HEK293 (cell line): Measurements from ENCODE around the gene PRCC.

Source experiments
- CTCF ChIA-PET: fragments of 350-600 bp; formaldehyde crosslinking; extraction: SDS; loops from one replicate; lab custom pipeline; 2021; ENCODE audit warnings: antibody characterized with exemption; lab: Yijun Ruan, JAX
- POLR2A ChIA-PET: fragments of 300-600 bp; formaldehyde crosslinking; extraction: SDS; loops from one replicate; lab custom pipeline; 2020; ENCODE audit warnings: antibody characterized with exemption, inconsistent platforms; lab: Yijun Ruan, JAX
- H3K27ac ChIP-seq: fragments of 200-500 bp; sonication (Bioruptor generic); 2 replicates; pipeline ENCODE4 v1.5.1; 2014; ENCODE audit warnings: low read depth, low read length, control low read depth, inconsistent platforms; ENCODE audit errors: extremely low read depth
- H3K36me3 ChIP-seq, 2 experiments: fragments of 200-500 bp in 1 of 2; sonication (Bioruptor generic) in 1 of 2; 1 replicate in 1 of 2; 2 replicates in 1 of 2; pipeline ENCODE4 v1.5.1; 2014 to 2017; ENCODE audit warnings: inconsistent platforms in 2 of 2, low read length in 2 of 2; ENCODE audit not compliant: control insufficient read depth in 2 of 2, insufficient read depth in 1 of 2
- H3K4me1 ChIP-seq: fragments of 200-500 bp; sonication (Bioruptor generic); 2 replicates; pipeline ENCODE4 v1.5.1; 2014; ENCODE audit warnings: mild to moderate bottlenecking, low read length, inconsistent platforms; ENCODE audit not compliant: control insufficient read depth, insufficient read depth
- H3K4me3 ChIP-seq: 2 replicates; pipeline ENCODE4 v1.5.1; 2011; ENCODE audit warnings: low read depth, mild to moderate bottlenecking, control low read depth, low read length, moderate library complexity
- H3K9me3 ChIP-seq: fragments of 200-500 bp; sonication (Bioruptor generic); 2 replicates; pipeline ENCODE4 v1.5.1; 2014; ENCODE audit warnings: low read depth, low read length, inconsistent platforms; ENCODE audit not compliant: control insufficient read depth, insufficient read depth
- GLI4 ChIP-seq: fragments of 450-650 bp; formaldehyde crosslinking; IDR thresholded peaks from 2 replicates; pipeline ENCODE4 v1.5.1; 2016; ENCODE audit warnings: missing biosample characterization, missing genetic modification characterization
- KLF1 ChIP-seq: fragments of 450-650 bp; formaldehyde crosslinking; IDR thresholded peaks from 2 replicates; pipeline ENCODE4 v1.5.1; 2016; ENCODE audit warnings: missing biosample characterization, missing genetic modification characterization
- MZF1 ChIP-seq: fragments of 450-650 bp; formaldehyde crosslinking; IDR thresholded peaks from 2 replicates; pipeline ENCODE4 v1.5.1; 2017; ENCODE audit warnings: missing biosample characterization, missing genetic modification characterization, borderline replicate concordance
- RBAK ChIP-seq: fragments of 450-650 bp; formaldehyde crosslinking; IDR thresholded peaks from 2 replicates; pipeline ENCODE4 v1.5.1; 2016; ENCODE audit warnings: missing biosample characterization, missing genetic modification characterization
- REST ChIP-seq: fragments of 450-650 bp; formaldehyde crosslinking; IDR thresholded peaks from 2 replicates; pipeline ENCODE4 v1.5.1; 2016; ENCODE audit warnings: missing biosample characterization, missing genetic modification characterization
- ZBTB20 ChIP-seq: fragments of 450-650 bp; formaldehyde crosslinking; IDR thresholded peaks from 2 replicates; pipeline ENCODE4 v1.5.1; 2016; ENCODE audit warnings: missing biosample characterization, missing genetic modification characterization
- ZFP69B ChIP-seq: fragments of 450-650 bp; formaldehyde crosslinking; IDR thresholded peaks from 2 replicates; pipeline ENCODE4 v1.5.1; 2016; ENCODE audit warnings: missing biosample characterization, missing genetic modification characterization
- ZIC2 ChIP-seq: fragments of 450-650 bp; formaldehyde crosslinking; IDR thresholded peaks from 2 replicates; pipeline ENCODE4 v1.5.1; 2016; ENCODE audit warnings: missing biosample characterization, missing genetic modification characterization
- ZNF112 ChIP-seq: fragments of 450-650 bp; formaldehyde crosslinking; IDR thresholded peaks from 2 replicates; pipeline ENCODE4 v1.5.0; 2017; ENCODE audit warnings: missing biosample characterization, missing genetic modification characterization
- ZNF114 ChIP-seq: fragments of 450-650 bp; formaldehyde crosslinking; IDR thresholded peaks from 2 replicates; pipeline ENCODE4 v1.5.0; 2017; ENCODE audit warnings: missing biosample characterization, missing genetic modification characterization
- ZNF16 ChIP-seq: fragments of 450-650 bp; formaldehyde crosslinking; IDR thresholded peaks from 2 replicates; pipeline ENCODE4 v1.5.1; 2016; ENCODE audit warnings: low read depth, missing biosample characterization, missing genetic modification characterization
- ZNF19 ChIP-seq: fragments of 450-650 bp; formaldehyde crosslinking; IDR thresholded peaks from 2 replicates; pipeline ENCODE4; 2016; ENCODE audit warnings: missing biosample characterization, missing genetic modification characterization, low read depth
- ZNF292 ChIP-seq: fragments of 450-650 bp; formaldehyde crosslinking; IDR thresholded peaks from 2 replicates; pipeline ENCODE4 v1.5.1; 2016; ENCODE audit warnings: low read depth, missing biosample characterization, missing genetic modification characterization, borderline replicate concordance
- ZNF302 ChIP-seq: fragments of 450-650 bp; formaldehyde crosslinking; IDR thresholded peaks from 2 replicates; pipeline ENCODE4 v1.5.1; 2016; ENCODE audit warnings: missing biosample characterization, missing genetic modification characterization, low read depth
- ZNF366 ChIP-seq: fragments of 450-650 bp; formaldehyde crosslinking; conservative IDR thresholded peaks from 2 replicates; pipeline ENCODE4 v1.5.1; 2016; ENCODE audit warnings: missing biosample characterization, missing genetic modification characterization
- ZNF404 ChIP-seq: fragments of 450-650 bp; formaldehyde crosslinking; IDR thresholded peaks from 2 replicates; pipeline ENCODE4 v1.5.1; 2017; ENCODE audit warnings: missing biosample characterization, missing genetic modification characterization
- ZNF544 ChIP-seq: fragments of 450-650 bp; formaldehyde crosslinking; IDR thresholded peaks from 2 replicates; pipeline ENCODE4 v1.5.0; 2017; ENCODE audit warnings: missing biosample characterization, missing genetic modification characterization
- ZNF555 ChIP-seq: fragments of 450-650 bp; formaldehyde crosslinking; conservative IDR thresholded peaks from 2 replicates; pipeline ENCODE4 v1.5.1; 2017; ENCODE audit warnings: missing biosample characterization, mild to moderate bottlenecking, missing genetic modification characterization, inconsistent platforms
- ZNF571 ChIP-seq: fragments of 450-650 bp; formaldehyde crosslinking; IDR thresholded peaks from 2 replicates; pipeline ENCODE4 v1.5.0; 2017; ENCODE audit warnings: missing biosample characterization, missing genetic modification characterization
- ZNF626 ChIP-seq: fragments of 450-650 bp; sonication (Bioruptor Pico); formaldehyde crosslinking; IDR thresholded peaks from 2 replicates; pipeline ENCODE4 v1.5.1; 2018; ENCODE audit warnings: missing biosample characterization, missing genetic modification characterization, inconsistent platforms
- ZNF785 ChIP-seq: fragments of 450-650 bp; formaldehyde crosslinking; IDR thresholded peaks from 2 replicates; pipeline ENCODE4 v1.5.1; 2016; ENCODE audit warnings: missing biosample characterization, missing genetic modification characterization
- ZNF837 ChIP-seq: fragments of 450-650 bp; formaldehyde crosslinking; IDR thresholded peaks from 2 replicates; pipeline ENCODE4 v1.5.1; 2016; ENCODE audit warnings: missing biosample characterization, missing genetic modification characterization
- ZSCAN23 ChIP-seq: fragments of 450-650 bp; formaldehyde crosslinking; IDR thresholded peaks from 2 replicates; pipeline ENCODE4 v1.5.1; 2016; ENCODE audit warnings: missing biosample characterization, missing genetic modification characterization
- TF ChIP-seq, protein P1 (sequence below): fragments of 450-650 bp; formaldehyde crosslinking; IDR thresholded peaks from 2 replicates; pipeline ENCODE4 v1.5.1; 2016; ENCODE audit warnings: missing biosample characterization, missing genetic modification characterization
- TF ChIP-seq, protein P2 (sequence below): fragments of 450-650 bp; IDR thresholded peaks from 2 replicates; pipeline ENCODE4 v1.5.1; 2018; ENCODE audit warnings: missing biosample characterization, missing genetic modification characterization

Gene PRCC

GRCh38 chr1:156844102-156844501 is 76.8 kb downstream of the PRCC start (continued):
- TF ChIP-seq, protein P1, sequence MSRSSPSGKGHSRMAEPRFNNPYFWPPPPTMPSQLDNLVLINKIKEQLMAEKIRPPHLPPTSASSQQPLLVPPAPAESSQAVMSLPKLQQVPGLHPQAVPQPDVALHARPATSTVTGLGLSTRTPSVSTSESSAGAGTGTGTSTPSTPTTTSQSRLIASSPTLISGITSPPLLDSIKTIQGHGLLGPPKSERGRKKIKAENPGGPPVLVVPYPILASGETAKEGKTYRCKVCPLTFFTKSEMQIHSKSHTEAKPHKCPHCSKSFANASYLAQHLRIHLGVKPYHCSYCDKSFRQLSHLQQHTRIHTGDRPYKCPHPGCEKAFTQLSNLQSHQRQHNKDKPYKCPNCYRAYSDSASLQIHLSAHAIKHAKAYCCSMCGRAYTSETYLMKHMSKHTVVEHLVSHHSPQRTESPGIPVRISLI: no peak
- no peak for TF ChIP-seq ZNF302 (tag by site-specific recombination)

- ChIA-PET CTCF (interaction anchor here (1.3 kb wide), 1 partner anchor 16 kb away, joined by 3 read pairs; the partner anchor contains the start of gene NTRK1), POLR2A (no interaction called here)
- Histone ChIP-seq H3K4me3 (no peak overlapping the region), H3K36me3 (no peaks in the 10 kb centered on the region), H3K9me3 (no peaks in the 10 kb centered on the region), H3K4me1 (no peaks in the 10 kb centered on the region), H3K27ac (no peak overlapping the region)
- TF ChIP-seq ZNF19 (tag by site-specific recombination) (no peak), ZIC2 (tag by site-specific recombination) (no peak), GLI4 (no peak), RBAK (no peak), ZNF837 (no peak), ZBTB20 (tag by site-specific recombination) (no peak), ZNF571 (tag by site-specific recombination) (no peak)
- TF ChIP-seq, protein P2, sequence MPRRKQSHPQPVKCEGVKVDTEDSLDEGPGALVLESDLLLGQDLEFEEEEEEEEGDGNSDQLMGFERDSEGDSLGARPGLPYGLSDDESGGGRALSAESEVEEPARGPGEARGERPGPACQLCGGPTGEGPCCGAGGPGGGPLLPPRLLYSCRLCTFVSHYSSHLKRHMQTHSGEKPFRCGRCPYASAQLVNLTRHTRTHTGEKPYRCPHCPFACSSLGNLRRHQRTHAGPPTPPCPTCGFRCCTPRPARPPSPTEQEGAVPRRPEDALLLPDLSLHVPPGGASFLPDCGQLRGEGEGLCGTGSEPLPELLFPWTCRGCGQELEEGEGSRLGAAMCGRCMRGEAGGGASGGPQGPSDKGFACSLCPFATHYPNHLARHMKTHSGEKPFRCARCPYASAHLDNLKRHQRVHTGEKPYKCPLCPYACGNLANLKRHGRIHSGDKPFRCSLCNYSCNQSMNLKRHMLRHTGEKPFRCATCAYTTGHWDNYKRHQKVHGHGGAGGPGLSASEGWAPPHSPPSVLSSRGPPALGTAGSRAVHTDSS (tag by site-specific recombination): no peak
Observed at GRCh38 chr1:156844638-156845037, 77.3 kb downstream of the PRCC start.

DNA sequence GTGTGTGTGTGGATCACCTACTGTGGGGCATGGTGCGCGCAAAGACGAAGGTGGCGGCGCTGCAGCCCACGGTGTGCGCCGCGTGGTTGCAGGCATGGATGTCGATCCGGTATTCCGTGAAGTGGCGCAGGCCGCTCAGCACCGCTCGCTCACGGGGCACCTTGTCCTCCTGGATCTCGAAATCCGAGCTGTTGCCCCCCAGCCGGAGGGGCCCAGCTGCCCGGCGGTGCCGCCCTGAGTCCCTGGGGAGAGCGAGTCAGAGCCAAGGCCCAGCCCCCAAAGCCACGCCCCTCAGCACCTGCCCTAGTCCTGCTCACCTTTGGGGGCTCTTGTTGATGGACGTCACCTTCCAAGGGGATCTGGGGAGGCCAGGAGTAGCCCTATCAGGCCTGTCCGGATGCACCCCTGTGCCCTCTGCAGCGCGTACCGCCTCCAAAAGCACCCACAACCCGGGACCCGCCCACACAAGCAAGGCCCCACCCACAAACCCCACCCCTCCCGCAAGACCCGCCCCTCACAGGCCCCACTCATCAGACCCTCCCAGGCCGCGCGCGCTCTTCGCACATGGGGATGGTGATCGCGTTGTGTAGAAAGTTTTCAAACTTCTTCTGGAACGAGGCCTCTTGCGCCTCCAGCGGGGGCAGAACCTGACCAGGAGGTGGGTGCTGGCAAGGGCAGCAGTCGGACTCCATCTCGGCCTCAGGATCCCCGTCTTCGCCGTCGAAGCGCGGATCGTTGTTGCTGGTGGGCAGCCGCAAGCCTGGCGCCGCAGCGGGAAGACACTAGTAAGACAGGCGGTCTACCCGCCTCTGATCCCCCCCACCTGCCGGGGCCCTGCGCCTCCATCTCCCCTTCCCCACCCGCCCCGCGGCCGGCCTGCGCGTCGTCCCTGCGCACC is 78.0 kb downstream of the PRCC start:
- Histone ChIP-seq H3K9me3 (no peaks in the 10 kb centered on the region), H3K36me3 (no peaks in the 10 kb centered on the region), H3K4me1 (no peaks in the 10 kb centered on the region), H3K4me3 (no peak overlapping the region), H3K27ac (no peak overlapping the region)
- TF ChIP-seq KLF1: peak; percentile 55
- no peak for TF ChIP-seq ZNF366 (tag by site-specific recombination)
- POLR2A ChIA-PET: no interaction called here
- CTCF ChIA-PET: interaction anchor here (1.3 to 1.7 kb wide), 2 partner anchors 15 kb away, joined by 3 to 12 read pairs; partner anchors contain the start of gene NTRK1

DNA sequence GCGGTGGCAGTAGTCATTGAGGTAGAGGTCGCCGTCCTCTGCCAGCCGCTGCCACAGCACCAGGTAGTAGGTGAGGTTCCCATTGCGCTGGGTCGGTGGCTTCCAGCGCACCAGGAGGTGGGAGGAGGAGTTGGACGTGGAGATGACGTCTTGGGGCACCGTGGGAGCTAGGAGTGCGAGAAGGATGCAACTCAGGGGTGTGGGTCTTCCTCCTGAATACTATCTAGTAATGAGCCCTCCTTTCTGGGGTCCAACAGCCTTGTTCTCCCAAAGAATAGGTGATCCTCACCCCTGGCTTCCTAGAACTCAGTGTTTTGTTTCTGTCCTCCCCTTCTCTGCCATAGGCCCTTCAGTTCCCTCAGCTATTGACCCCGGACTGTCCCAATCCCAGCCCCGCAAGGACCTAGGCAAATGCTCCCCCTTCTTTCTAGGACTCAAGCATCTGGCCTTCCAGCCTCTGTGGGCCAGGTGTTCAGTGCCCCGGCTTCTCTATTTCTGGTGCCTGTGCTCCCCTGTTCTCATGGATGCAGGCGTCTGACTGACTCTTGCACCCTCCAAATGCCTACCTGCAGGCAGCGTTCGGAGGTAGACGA is 78.7 kb downstream of the PRCC start:
- H3K36me3 ChIP-seq: no peaks in the 10 kb centered on the region
- CTCF ChIA-PET: interaction anchor here (0.5 to 2.5 kb wide), 7 partner anchors 8 to 262 kb away, joined by 3 to 12 read pairs (median 10); partner anchors contain the start of gene NTRK1
- no peaks in the 10 kb centered on the region for H3K4me1 ChIP-seq
- H3K9me3 ChIP-seq: no peaks in the 10 kb centered on the region
- POLR2A ChIA-PET: no interaction called here
- H3K4me3 ChIP-seq: no peak overlapping the region
- no peak overlapping the region for H3K27ac ChIP-seq
- TF ChIP-seq ZNF555 (tag by site-specific recombination) (no peak), ZSCAN23 (tag by site-specific recombination) (no peak), ZNF292 (tag by site-specific recombination) (no peak), MZF1 (no peak), ZNF626 (tag by site-specific recombination) (no peak), ZNF785 (tag by site-specific recombination) (no peak), ZNF112 (tag by site-specific recombination) (no peak), ZNF114 (tag by site-specific recombination) (no peak), ZNF16 (tag by site-specific recombination) (no peak), ZNF544 (no peak), ZFP69B (tag by site-specific recombination) (no peak), ZNF404 (tag by site-specific recombination) (no peak), REST (no peak)
